ENCODE results near the gene TRMT61A. TPM values are rescaled to one million over a fixed set of nuclear protein-coding genes. Genes with fewer than 3 reads are reported as not detected.

Gene TRMT61A
- total RNA-seq, 1 donor from 2014 or later: 10.8 TPM

GRCh38 chr14:103526914-103527248 lies 2.1 kb upstream of the TRMT61A start:
- DNase-seq (ENCODE audit: extremely low spot score, unreplicated experiment): no peak
- no peaks in the 10 kb centered on the region for H3K36me3 Mint-ChIP-seq
- no peak for TF ChIP-seq CTCF (conservative IDR thresholded peaks at IDR 0.05)
- peak overlapping the region; percentile 76 for H3K4me3 Mint-ChIP-seq
- peaks cover 23% of the 10 kb centered on the region for H3K4me1 Mint-ChIP-seq (ENCODE audit: unreplicated experiment)
- peaks cover 9% of the 10 kb centered on the region for H3K27me3 Mint-ChIP-seq
- no peaks in the 10 kb centered on the region for H3K9me3 Mint-ChIP-seq
- H3K27ac Mint-ChIP-seq: peak overlapping the region; percentile 79

GRCh38 chr14:103527408-103528145 lies 1.4 kb upstream of the TRMT61A start:
- Mint-ChIP-seq H3K4me1 (ENCODE audit: unreplicated experiment) (peaks cover 23% of the 10 kb centered on the region), H3K36me3 (no peaks in the 10 kb centered on the region), H3K27me3 (peaks cover 9% of the 10 kb centered on the region), H3K4me3 (peak overlapping the region; percentile 97), H3K9me3 (no peaks in the 10 kb centered on the region), H3K27ac (peak overlapping the region; percentile 96)
- TF ChIP-seq CTCF (conservative IDR thresholded peaks at IDR 0.05): no peak
- no peak for DNase-seq (ENCODE audit: extremely low spot score, unreplicated experiment)

GRCh38 chr14:103528146-103528586 lies 830 bp upstream of the TRMT61A start:
- H3K27ac Mint-ChIP-seq: peak overlapping the region; percentile 96
- peak overlapping the region; percentile 97 for H3K4me3 Mint-ChIP-seq
- H3K27me3 Mint-ChIP-seq: peaks cover 9% of the 10 kb centered on the region
- no peak for TF ChIP-seq CTCF (conservative IDR thresholded peaks at IDR 0.05)
- H3K36me3 Mint-ChIP-seq: no peaks in the 10 kb centered on the region
- H3K9me3 Mint-ChIP-seq: no peaks in the 10 kb centered on the region
- no peak for DNase-seq (ENCODE audit: extremely low spot score, unreplicated experiment)
- peaks cover 23% of the 10 kb centered on the region for H3K4me1 Mint-ChIP-seq (ENCODE audit: unreplicated experiment)

GRCh38 chr14:103529383-103530365 lies 678 bp downstream of the TRMT61A start:
- Mint-ChIP-seq H3K4me3 (peak overlapping the region; percentile 97), H3K4me1 (ENCODE audit: unreplicated experiment) (peaks cover 16% of the 10 kb centered on the region), H3K36me3 (no peaks in the 10 kb centered on the region), H3K9me3 (no peaks in the 10 kb centered on the region), H3K27me3 (no peaks in the 10 kb centered on the region), H3K27ac (peak overlapping the region; percentile 86)
- no peak for TF ChIP-seq CTCF (conservative IDR thresholded peaks at IDR 0.05)
- DNase-seq (ENCODE audit: extremely low spot score, unreplicated experiment): no peak

GRCh38 chr14:103530390-103530789 lies 1.4 kb downstream of the TRMT61A start:
- H3K4me1 Mint-ChIP-seq (ENCODE audit: unreplicated experiment): peaks cover 15% of the 10 kb centered on the region
- H3K27me3 Mint-ChIP-seq: no peaks in the 10 kb centered on the region
- H3K9me3 Mint-ChIP-seq: no peaks in the 10 kb centered on the region
- no peak for DNase-seq (ENCODE audit: extremely low spot score, unreplicated experiment)
- no peak for TF ChIP-seq CTCF (conservative IDR thresholded peaks at IDR 0.05)
- peak overlapping the region; percentile 58 for H3K27ac Mint-ChIP-seq
- no peaks in the 10 kb centered on the region for H3K36me3 Mint-ChIP-seq
- H3K4me3 Mint-ChIP-seq: peak overlapping the region; percentile 97
